ENCODE data around the gene SPAG16.

DNA sequence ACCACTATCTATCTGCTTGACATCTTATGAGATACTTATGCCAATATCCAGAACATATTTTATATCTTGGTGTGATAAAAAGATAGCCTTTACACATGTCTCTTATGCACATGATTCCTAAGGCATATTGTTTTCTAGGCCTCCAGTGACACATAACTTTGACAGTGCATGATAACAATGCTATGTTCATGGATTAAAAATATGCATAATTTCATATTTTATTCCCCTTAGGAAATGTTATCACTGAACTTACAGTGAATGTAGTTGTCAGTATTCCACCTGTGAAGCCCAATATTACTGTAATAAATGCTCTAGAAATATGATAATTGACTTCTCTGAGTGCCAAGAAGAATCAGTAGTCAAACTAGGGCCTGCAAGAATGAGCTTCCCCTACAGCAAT lies 532.3 kb downstream of the SPAG16 start:
- TF ChIP-seq, protein P1, sequence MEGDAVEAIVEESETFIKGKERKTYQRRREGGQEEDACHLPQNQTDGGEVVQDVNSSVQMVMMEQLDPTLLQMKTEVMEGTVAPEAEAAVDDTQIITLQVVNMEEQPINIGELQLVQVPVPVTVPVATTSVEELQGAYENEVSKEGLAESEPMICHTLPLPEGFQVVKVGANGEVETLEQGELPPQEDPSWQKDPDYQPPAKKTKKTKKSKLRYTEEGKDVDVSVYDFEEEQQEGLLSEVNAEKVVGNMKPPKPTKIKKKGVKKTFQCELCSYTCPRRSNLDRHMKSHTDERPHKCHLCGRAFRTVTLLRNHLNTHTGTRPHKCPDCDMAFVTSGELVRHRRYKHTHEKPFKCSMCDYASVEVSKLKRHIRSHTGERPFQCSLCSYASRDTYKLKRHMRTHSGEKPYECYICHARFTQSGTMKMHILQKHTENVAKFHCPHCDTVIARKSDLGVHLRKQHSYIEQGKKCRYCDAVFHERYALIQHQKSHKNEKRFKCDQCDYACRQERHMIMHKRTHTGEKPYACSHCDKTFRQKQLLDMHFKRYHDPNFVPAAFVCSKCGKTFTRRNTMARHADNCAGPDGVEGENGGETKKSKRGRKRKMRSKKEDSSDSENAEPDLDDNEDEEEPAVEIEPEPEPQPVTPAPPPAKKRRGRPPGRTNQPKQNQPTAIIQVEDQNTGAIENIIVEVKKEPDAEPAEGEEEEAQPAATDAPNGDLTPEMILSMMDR (conservative IDR thresholded peaks at IDR 0.05 in 1 of 2, IDR thresholded peaks at IDR 0.05 in 1 of 2; ENCODE audit: low read depth in 1 of 2, low read length in 2 of 2) = no peak
- no peak for TF ChIP-seq EZH2 (IDR thresholded peaks at IDR 0.05; ENCODE audit: low read length, missing control alignments)

All from fibroblast of lung (primary cell).